Measurements from ENCODE around the gene PRPSAP1. TPM values are rescaled to one million over a fixed set of nuclear protein-coding genes. Genes with fewer than 3 reads are reported as not detected.
"Not testable (repeated sequence)": the region's sequence is repeated elsewhere in the genome, so short reads cannot be mapped to it uniquely, and the experiment has no call there.

PRPSAP1 gene
- total RNA-seq, 1 donor from 2014 or later: 57.5 TPM

DNA sequence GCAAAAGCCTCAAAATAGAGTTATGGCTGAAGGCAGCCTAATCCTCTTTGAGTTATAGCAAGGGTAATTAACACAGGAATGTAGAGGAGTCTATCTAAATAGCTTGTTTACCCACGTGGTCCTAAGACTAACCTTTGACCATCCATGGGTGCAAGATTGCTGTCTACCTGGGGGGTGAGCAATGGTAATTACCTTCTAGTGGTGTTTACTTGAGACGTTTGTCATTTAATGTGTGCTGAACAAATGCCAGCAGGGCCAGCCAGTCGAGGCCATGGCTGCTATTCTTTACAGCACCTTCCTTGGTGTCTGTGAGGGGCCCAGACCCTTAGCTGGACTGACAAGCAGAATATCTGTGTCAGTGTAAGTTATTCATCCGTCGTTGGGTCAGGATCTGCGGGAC lies 13.9 kb upstream of the PRPSAP1 start:
- no peak for DNase-seq (ENCODE audit: low read depth)
- TF ChIP-seq, protein P1, sequence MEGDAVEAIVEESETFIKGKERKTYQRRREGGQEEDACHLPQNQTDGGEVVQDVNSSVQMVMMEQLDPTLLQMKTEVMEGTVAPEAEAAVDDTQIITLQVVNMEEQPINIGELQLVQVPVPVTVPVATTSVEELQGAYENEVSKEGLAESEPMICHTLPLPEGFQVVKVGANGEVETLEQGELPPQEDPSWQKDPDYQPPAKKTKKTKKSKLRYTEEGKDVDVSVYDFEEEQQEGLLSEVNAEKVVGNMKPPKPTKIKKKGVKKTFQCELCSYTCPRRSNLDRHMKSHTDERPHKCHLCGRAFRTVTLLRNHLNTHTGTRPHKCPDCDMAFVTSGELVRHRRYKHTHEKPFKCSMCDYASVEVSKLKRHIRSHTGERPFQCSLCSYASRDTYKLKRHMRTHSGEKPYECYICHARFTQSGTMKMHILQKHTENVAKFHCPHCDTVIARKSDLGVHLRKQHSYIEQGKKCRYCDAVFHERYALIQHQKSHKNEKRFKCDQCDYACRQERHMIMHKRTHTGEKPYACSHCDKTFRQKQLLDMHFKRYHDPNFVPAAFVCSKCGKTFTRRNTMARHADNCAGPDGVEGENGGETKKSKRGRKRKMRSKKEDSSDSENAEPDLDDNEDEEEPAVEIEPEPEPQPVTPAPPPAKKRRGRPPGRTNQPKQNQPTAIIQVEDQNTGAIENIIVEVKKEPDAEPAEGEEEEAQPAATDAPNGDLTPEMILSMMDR (conservative IDR thresholded peaks at IDR 0.05; ENCODE audit: low read depth, low read length): no peak
- no peak overlapping the region for H3K4me3 ChIP-seq (ENCODE audit: low read depth, low read length)

GRCh38 chr17:76366247-76366646 lies 12.5 kb upstream of the PRPSAP1 start:
- TF ChIP-seq, protein P1 (conservative IDR thresholded peaks at IDR 0.05; ENCODE audit: low read depth, low read length): no peak
- no peak overlapping the region for H3K4me3 ChIP-seq (ENCODE audit: low read depth, low read length)
- no peak for DNase-seq (ENCODE audit: low read depth)

GRCh38 chr17:76365256-76365903 lies 11.7 kb upstream of the PRPSAP1 start:
- H3K4me3 ChIP-seq (ENCODE audit: low read depth, low read length): no peak overlapping the region
- TF ChIP-seq, protein P1 (conservative IDR thresholded peaks at IDR 0.05; ENCODE audit: low read depth, low read length): peak; percentile 68
- no peak for DNase-seq (ENCODE audit: low read depth)

DNA sequence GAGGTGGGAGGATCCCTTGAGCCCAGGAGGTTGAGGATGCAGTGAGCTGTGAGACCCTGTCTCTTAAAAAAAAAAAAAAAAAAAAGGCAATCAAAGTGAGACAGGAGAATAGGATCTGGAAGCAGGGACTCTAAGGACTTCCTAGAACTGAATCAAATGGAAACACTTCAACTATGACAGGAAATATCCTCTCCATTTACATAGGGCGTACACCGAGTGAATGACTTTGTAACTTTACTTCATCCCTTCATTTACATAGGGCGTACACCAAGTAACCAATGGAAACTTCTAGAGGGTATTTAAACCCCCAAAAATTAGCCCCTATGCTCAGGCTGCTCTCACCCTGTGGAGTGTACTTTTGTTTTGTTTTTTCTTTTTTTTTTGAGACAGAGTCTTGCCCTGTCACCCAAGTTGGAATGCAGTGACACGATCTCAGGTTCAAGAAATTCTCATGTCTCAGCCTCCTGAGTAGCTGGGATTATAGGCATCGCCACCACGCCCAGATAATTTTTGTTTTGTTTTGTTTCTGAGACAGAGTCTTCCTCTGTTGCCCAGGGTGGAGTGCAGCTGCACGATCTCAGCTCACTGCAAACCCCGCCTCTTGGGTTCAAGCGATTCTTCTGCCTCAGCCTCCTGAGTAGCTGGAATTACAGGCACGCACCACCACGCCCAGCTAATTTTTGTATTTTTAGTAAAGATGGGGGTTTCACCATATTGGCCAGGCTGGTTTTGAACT lies 9.6 kb upstream of the PRPSAP1 start:
- H3K4me3 ChIP-seq (ENCODE audit: low read depth, low read length): no peak overlapping the region
- TF ChIP-seq, protein P1 (conservative IDR thresholded peaks at IDR 0.05; ENCODE audit: low read depth, low read length): no peak
- DNase-seq (ENCODE audit: low read depth): no peak

- no peak overlapping the region for H3K4me3 ChIP-seq (ENCODE audit: low read depth, low read length)
- DNase-seq (ENCODE audit: low read depth): no peak
- TF ChIP-seq, protein P1 (conservative IDR thresholded peaks at IDR 0.05; ENCODE audit: low read depth, low read length): no peak
Measured at GRCh38 chr17:76360461-76360860, 6.7 kb upstream of the PRPSAP1 start.

DNA sequence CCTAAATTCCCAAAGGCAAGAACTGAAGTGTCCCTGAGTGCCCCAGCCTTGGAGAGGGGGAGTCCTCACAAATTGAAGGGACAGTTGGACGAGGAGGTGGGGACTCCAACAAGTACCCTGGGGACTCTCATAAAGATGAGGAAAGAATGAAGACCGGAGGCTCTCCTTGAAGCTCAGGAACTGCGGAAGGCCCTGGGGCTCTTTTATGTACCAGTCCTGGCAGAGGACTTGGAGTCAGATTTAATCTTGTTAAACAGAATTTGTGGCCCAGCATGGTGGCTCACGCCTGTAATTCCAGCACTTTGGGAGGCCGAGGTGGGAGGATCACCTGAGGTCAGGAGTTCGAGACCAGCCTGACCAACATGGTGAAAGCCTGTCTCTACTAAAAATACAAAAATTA lies 6.1 kb upstream of the PRPSAP1 start:
- not testable (repeated sequence) for DNase-seq (ENCODE audit: low read depth); H3K4me3 ChIP-seq (ENCODE audit: low read depth, low read length)

DNA sequence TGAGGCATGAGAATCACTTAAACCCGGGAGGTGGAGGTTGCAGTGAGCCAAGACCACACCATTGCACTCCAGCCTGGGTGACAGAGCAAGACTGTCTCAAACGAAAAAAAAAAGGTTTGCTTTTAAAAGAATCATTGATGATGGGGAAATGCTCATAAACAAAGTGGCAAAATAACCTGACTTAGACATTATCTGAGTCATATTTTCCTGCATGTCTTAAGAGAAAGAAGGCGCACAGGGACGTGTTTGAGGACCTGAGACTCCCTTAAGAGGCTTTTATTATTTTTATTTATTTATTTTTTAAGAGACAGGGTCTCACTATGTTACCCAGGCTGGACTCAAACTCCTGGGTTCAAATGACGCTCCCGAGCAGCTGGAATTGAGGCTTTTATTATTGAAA lies 5.7 kb upstream of the PRPSAP1 start:
- no peak for DNase-seq (ENCODE audit: low read depth)
- TF ChIP-seq, protein P1 (conservative IDR thresholded peaks at IDR 0.05; ENCODE audit: low read depth, low read length): no peak
- no peak overlapping the region for H3K4me3 ChIP-seq (ENCODE audit: low read depth, low read length)

Measured in epithelial cell of proximal tubule (primary cell).